SK-MEL-5 (cell line): ENCODE data around the gene MICAL3. TPM values are rescaled to one million over a fixed set of nuclear protein-coding genes. Genes with fewer than 3 reads are reported as not detected.
"Not testable (repeated sequence)": the region's sequence is repeated elsewhere in the genome, so short reads cannot be mapped to it uniquely, and the experiment has no call there.

Source experiments
- DNase-seq: peaks from one replicate; pipeline ENCODE4 v3.0.0-alpha.2; 2016; ENCODE audit warnings: low read depth, low spot score
- in situ Hi-C: cut with HindIII; loops from 2 replicates; pipeline ENCODE4 v1.10.0; 2016; ENCODE audit warnings: low sequenced_read_pairs, high pct_unique_total_duplicates, low pct_unique_long_range_greater_than_20kb
- total RNA-seq: library from RNA; depleted of rRNA; stranded (reverse); fragments of >200 nt; shearing (Covaris generic); gene quantifications from 2 replicates; pipeline ENCODE4 v1.2.3, GENCODE V29; 2014

Gene MICAL3
- total RNA-seq, 1 experiment from 2014 or later: 36.6 TPM

DNA sequence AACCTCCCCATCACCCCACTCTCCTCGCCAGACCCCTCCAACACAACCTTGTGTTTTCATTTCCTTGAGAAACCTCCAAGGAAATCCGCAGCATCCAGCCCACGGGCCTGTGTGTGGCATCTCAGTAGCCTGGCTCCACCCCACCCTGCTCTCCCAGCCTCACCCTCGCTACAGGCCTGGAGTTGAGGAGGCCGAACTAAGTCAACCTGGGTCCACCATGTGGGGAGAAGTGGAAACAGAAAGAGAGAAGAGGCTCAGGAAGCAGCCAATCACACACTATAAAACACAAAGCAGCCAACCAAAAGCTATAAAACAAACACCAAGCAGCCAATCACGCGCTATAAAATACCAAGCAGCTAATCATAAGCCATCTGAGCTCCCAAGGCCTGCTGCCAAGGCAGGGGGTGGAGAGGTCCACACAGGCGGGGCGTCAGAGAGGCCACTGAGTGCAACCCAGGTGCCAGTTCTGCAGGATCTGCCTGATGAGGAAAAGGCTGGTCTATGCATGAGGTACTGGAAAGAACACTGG is 72.0 kb downstream of the MICAL3 start:
- in situ Hi-C loops: no loop called here
- peak; percentile 45 for DNase-seq

DNA sequence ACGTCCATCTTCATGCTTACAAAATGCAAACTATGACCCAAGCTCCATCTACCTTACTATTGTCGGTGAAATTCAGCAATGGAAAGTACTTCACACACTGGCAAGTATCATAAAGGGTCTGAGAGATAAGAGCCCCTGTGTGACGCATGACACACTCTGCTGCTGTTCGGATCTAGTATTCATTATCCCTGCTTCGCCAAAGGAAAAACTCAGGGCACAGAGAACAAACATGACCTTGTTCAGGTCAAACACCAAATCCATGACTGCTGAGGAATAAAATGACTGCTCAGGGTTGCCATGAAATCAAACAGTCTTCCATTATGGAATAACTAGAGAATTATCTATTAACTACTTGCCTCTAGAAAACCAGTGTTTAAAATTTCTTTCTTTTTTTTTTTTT is 73.0 kb downstream of the MICAL3 start:
- peak; percentile 74 for DNase-seq
- in situ Hi-C loops: no loop called here

DNA sequence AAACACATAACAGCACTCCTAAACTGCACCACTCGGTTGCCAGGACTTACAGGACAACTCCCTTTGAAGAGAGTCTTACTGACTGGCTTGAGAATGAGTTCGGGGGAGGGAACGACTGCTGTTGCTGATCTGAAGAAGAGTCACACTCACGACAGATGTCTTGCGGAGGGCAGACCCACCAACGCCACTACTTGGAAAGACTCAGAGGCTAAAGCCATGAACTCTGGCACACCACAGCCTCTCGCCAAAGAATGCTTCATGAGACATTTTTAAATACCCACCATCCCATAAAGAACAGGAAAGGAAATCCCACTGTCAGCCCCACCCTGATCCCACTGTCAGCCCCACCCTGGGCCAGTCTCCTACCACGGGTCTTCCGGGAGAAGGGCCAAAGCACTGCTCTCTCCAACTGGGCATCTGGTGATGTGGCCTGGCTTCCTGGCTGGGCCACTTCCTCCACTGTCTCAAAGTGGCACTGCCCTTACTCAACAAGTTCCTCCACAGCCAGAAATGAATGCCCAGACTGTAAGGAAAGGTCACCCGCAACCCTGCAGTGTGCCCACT is 73.6 kb downstream of the MICAL3 start:
- peak; percentile 72 for DNase-seq
- in situ Hi-C loops: no loop called here

DNA sequence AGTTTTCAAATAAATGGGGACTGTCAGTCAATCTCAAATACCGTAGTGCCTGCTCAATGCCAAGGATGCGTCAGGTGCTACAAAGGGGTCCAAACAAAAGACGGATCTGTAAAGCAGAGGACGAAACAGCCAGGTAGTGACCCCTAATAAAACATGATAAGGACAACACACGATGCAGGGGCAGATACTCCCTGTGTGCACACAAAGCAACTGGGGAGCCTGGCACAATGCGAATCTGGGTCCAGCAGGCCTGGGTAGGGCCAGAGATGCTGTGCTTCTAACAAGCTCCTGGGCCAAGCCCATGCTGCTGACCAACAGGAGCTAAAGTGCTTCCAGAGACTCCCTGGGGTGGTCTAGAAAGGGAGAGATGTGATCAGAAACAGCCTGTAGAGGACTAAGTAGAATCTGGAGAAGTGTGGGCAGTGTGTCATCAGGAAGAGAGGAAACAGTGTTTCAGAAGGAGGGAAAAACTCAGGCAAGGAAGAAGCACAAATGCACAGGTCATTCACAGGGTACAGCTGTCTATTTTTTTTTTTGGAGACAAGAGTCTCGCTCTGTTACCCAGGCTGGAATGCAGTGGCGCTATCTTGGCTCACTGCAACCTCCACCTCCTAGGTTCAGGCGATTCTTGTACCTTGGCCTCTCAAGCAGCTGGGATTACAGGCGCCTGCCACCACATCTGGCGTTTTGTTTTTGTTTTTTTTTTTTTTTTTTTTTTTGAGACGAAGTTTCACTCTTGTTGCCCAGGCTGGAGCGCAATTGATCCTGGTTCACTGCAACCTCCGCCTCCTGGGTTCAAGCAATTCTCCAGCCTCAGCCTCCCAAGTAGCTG is 74.5 kb downstream of the MICAL3 start:
- no peak for DNase-seq
- in situ Hi-C loops: no loop called here

DNA sequence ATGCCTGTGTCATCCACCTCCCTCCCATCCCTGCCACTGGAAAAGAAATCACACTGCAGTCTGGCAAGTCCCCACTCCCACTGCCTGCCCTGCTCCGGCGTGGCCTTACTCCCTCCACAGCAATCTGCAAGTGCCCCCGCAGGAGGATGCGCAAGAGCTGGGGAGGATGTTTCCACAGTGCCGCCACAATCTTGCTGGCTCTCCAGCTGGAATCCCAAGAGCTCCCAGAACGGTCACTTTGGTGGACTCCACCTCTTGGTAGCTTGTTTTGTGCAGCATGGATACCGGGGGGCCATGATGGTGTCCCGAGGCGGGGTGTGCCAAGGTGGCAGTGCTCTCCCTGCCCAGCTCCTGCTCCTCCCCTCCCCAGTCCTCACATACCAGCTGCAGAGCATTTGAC is 76.3 kb downstream of the MICAL3 start:
- DNase-seq: no peak
- in situ Hi-C loops: no loop called here

DNA sequence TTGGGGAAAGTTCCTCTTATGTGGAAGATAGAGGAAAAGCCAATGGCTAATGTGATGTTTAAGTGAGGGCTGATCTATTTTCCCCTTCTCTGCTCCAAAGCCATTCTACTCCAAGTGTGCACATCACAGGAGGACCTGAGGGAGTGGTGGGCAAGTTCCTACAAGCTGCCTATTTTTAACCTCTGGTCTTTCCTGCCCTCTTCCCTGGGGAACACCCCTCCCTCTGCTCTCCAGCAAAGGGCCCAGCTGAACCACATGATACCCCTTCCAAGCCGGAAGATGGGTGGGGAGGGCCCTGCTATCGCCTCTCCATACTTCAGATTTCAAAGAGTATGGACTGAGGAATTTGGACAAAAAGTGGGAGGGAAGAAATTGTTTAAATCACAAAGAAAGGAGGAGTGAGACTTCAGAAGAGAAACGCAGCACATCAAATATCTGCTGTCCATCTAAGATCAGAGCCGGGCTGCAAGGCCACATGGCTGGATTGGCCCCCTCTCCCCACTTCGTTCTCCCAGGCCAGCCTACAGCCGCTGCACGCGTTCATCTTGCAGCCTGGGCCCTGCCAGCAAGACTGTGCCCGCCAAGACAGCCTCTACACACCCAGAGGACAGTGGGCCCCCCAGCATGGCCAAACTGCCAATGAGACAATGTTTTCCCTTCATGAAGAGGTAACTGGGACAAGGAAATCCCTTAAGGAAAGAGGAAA is 77.5 kb downstream of the MICAL3 start:
- in situ Hi-C loops: no loop called here
- DNase-seq: peak; percentile 22

DNA sequence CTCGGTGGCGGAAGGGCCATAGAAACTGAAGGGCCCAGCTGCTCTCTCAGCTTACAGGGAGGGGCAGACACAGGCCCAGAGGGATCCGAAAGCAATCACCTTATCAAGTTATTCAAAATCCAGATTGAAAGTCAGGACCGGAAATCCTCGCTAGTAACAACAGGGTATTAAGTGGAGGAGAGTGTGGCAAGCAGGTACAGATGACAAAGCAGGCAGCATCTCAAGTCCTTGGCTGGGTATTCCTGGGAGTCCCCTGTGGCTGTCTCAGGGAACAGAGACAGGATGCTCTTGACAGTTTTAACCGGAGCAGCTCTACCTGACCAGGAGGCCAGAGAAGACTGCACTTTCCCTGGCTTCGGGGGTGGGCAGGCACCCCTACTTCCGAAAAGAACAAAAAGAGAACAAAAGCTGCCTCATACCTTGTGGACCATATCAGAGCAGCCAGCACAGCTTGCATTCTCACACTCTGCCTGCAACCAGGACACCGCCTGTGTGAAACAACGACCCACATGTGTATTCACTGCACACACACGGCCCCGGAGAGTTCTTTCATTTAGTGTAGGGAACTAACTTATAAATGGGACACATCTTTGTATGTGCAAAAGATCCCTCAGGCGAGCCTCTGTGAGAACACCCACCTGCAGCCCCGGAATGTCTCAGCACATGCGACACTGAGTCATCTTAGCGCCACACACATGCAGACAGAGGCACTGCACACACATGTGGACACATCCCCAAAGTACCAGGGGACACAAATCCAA is 78.3 kb downstream of the MICAL3 start:
- in situ Hi-C loops: no loop called here
- no peak for DNase-seq

DNA sequence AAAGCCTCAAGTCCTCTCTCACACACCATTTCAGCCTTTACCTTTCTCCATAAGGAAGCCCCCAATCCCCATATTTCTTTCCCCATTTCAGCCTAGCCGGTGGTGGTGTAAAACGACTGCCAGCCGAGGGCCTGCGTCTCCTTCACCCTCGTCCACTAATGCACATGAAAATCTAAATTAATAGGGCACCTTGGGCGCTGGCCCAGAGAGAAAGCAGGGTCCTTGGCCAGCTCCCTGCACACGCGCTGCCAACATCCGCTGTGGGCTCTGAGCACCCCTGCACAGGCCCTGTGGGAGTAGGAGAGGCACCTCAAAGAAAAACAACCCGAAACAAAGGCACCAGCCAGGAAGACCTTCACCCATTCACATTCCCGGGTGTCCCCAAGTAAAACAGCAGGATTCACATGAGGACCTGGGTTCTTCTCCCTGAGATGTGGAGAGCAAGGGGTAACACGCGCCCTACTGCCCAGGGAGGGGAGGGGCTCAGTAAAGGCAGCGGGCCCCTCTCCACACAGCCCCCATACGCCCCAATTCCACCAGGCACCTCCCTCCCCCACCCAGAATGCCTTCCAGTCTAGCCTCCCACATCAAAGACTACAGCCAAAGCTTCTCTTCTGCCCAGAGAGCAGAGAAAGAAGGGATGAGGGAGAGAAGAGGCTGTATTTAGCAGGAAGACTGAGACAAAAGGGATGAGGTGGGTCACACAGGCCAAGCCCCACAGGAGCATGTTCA is 79.0 kb downstream of the MICAL3 start:
- no peak for DNase-seq
- in situ Hi-C loops: no loop called here

DNA sequence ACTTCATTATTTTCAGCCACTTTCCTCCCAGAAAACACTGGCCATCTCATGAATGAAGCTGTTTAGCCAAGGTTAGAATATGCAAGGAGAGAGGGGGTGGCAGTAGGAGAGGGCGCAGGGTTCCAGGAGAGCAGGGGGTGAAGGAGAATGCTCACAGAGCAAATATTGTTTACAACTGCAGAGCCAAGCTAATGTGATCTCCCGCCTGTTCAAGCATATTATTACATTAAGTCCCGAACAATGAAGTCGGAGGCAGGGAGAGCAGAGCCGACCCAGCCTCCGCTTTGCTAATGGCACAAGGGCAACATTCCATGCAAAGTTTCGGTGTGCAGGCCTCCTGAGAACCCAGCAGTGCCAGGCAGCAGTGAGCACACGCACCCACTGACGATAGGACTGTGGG is 80.1 kb downstream of the MICAL3 start:
- no peak for DNase-seq
- in situ Hi-C loops: no loop called here

DNA sequence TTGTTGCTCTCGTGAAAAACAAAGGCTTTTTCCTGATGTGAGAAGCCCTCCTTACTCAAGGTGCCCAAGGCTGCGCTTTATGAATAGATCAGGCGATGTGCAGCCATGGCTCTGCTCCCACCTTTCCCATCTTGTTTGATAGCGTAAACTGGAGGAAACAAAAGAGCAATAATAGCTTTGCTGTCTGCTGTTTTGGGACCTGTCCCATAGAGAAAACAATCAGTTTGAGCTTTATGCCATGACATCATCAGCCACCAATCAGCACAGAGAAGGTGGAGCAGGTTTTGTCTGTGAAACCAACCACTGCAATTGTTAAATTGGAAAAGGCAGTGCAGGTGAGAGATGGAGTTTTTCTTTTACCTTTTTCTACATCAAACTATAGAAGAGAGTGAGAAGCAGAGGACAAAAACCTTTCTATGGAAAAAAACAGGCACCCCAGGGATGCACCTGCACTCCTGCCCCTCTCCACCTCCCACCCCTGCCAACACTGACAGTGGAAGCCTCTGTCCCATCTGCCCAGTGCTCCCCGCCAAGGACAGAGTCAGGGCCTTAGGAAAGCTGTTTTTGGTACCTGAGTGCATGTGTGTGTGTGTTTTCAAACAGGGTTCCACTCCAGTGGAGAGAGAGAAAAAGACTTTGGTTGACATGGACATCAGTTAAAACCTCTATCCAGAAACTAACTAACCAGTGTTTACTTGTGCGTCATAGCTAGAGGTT is 80.7 kb downstream of the MICAL3 start:
- in situ Hi-C loops: no loop called here
- no peak for DNase-seq

DNA sequence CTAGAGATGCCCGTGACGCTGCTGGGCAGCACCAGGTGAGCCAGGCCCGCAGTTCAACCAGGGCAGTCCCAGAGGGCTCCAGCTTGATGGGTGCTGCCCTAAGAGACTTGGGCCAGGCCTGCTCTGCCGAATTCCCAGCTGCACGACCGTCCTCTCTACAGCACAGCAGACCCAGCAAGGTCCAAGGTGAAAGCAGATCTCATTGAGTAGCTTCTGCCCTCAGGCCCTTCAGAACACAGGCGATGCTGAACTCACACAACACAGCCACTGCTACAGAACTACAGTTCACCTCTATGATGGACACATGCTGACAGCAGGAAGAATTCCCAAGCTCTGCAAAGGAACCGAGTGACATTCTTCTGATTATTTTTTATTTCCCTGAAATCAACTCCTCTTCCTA is 81.6 kb downstream of the MICAL3 start:
- in situ Hi-C loops: no loop called here
- DNase-seq: no peak

DNA sequence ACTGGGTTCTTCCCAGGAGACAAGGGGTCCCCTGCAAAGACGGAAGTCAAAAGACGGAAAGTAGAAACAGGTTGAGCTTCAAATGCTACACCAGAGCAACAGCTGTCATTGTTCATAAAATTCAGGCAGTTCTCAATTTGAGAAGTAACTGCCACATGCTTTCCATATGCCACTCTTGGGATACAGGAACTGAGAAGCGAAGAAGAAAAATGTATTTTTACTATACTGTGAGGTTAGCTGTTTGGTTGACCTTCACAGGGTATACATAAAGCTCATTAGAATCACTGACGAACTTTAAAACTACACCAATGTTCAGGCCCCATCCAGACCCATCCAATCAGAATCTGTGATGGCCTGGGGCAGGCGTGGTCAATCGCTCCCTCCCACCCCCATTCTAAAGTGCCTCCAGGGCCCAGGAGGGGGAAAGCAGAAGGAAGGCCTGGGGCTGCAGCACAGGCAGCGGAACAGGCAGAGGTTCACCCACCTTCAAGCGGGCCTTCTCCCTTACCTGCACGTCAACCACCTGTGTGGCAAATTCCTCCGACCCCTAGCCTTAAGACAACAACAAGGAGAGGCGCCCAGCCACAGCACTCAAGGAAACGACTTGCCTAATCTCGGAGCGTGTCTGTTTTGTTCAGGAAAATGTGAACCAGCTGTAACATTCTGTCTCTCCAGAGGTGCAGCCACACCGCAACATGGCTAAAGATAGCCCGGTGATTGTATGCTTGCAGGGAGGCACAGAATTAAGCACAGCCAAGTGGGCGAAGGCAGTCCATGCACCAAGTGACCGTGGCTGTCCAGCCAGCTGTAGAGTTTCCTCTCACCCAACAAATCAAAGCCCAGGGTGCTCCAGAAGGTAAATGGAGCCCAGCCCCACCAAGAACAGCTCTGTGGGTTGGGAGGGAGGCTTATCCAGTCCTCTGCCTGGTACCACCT is 82.6 kb downstream of the MICAL3 start:
- in situ Hi-C loops: no loop called here

DNA sequence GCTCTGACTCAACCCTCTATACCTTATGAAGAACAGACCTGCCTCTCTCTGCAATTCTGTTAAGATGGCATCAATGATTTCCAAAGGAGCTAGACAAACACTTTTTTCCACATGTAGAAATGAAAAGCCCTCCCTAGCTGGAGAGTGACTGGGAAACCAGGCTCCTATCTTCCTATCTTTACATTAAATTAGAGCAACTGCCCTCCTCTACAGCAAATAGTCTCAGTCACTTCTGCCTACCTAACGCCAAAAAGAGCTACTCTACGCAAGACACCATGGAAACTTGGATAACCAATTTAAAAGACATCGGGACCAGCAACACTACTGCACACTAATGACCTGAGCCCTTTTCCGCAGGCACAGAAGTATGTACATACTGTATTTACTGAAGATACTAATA is 84.8 kb downstream of the MICAL3 start:
- DNase-seq: no peak
- in situ Hi-C loops: no loop called here

More for the DNA sequence above, 82.6 kb downstream of the MICAL3 start:
- DNase-seq: no peak

DNA sequence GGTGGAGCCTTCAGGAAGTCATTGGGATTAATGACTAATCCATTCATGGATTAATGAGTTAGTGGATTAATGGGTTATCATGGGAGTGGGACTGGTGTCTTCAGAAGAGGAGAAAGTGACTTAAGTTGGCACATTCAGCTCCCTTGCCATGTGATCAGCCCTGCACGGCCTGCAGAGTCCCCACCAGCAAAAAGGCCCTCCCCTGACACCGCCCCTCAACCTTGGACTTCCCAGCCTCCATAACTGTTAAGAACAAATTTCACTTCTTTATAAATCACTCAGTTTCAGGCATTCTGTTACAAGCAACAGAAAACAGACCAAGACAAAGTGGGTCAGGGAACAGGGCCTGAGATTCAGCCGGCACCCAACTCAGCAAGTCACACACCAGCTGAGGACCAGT is 85.3 kb downstream of the MICAL3 start:
- no peak for DNase-seq
- in situ Hi-C loops: no loop called here

DNA sequence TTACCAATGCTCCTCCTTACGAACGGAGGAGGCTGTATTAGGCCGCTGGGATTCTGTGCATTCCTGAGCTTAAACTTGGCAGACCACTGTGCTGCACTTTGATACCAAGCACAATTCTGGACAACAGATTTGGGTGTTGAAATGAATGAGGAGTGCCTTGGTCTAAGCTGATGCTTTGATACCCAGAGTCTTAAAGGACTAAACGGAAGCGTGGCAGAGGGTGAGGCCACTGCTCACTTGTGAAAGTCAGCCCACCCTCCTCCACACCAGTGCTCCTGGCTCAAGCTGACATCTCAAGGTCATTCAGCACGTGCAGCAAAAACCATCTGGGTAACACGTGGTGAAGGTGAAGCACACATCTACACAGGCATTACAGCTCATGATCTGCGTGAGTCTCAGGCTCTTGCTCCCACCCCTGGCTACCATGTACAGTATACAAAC is 85.9 kb downstream of the MICAL3 start:
- DNase-seq: no peak
- in situ Hi-C loops: no loop called here

DNA sequence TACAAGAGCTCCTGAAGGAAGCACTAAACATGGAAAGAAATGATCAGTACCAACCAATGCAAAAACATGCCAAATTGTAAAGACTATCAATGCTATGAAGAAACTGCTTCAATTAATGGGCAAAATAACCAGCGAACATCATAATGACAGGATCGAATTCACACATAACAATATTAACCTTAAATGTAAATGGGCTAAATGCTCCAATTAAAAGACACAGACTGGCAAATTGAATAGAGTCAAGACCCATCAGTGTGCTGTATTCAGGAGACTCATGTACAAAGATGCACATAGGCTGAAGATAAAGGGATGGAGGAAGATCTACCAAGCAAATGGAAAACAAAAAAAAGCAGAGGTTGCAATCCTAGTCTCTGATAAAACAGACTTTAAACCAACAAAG is 91.9 kb downstream of the MICAL3 start:
- DNase-seq: not testable (repeated sequence)

More for the DNA sequence above, 91.9 kb downstream of the MICAL3 start:
- in situ Hi-C loops: not testable (repeated sequence)
